Inflammatory macrophage (primary cell): ENCODE measurements around the gene ACTN2.

ENCODE experiments used
- DNase-seq, 2 donors: peaks; one replicate each; pipeline ENCODE4 v3.0.0-alpha.2; 2020 to 2022

Gene ACTN2

GRCh38 chr1:236785477-236785876, 99.2 kb downstream of the ACTN2 start:
- no peak for DNase-seq

- no peak for DNase-seq
Observed at GRCh38 chr1:236786453-236786852, 100.2 kb downstream of the ACTN2 start.

- DNase-seq: no peak
Observed at GRCh38 chr1:236794585-236795034, 108.3 kb downstream of the ACTN2 start.

GRCh38 chr1:236795035-236795756, 108.9 kb downstream of the ACTN2 start, which contains the start of gene MTR:
Gene MTR, plus strand, starts transcription at chr1:236795292. Its CDS starts 412 bp downstream, at chr1:236795704.
- peak; percentile 99 for DNase-seq

GRCh38 chr1:236795757-236796667, 109.7 kb downstream of the ACTN2 start:
- DNase-seq: peak; percentile 42 to 62

GRCh38 chr1:236799001-236799400, 112.7 kb downstream of the ACTN2 start:
- no peak for DNase-seq

GRCh38 chr1:236800002-236800620, 113.8 kb downstream of the ACTN2 start:
- peak; percentile 21 to 53 for DNase-seq

GRCh38 chr1:236800623-236801022, 114.3 kb downstream of the ACTN2 start:
- no peak for DNase-seq

- DNase-seq: no peak
Observed at GRCh38 chr1:236802264-236802663, 116.0 kb downstream of the ACTN2 start.

GRCh38 chr1:236806634-236807033, 120.3 kb downstream of the ACTN2 start:
- DNase-seq: no peak

- DNase-seq: no peak
Observed at GRCh38 chr1:236808005-236808404, 121.7 kb downstream of the ACTN2 start.

- no peak for DNase-seq
Observed at GRCh38 chr1:236808564-236809130, 122.3 kb downstream of the ACTN2 start.

- DNase-seq: no peak
Observed at GRCh38 chr1:236809148-236809547, 122.8 kb downstream of the ACTN2 start.

- no peak for DNase-seq
Observed at GRCh38 chr1:236810018-236810417, 123.7 kb downstream of the ACTN2 start.

- DNase-seq: no peak
Observed at GRCh38 chr1:236812334-236813030, 126.2 kb downstream of the ACTN2 start.
